ENCODE results near the gene CR1L.

GRCh38 chr1:207719234-207719633, 74.3 kb downstream of the CR1L start:
- TF ChIP-seq POLR2AphosphoS5 (IDR thresholded peaks at IDR 0.05) = no peak
- TF ChIP-seq CTCF (IDR thresholded peaks at IDR 0.05; ENCODE audit: poor library complexity, severe bottlenecking) = no peak
- TF ChIP-seq EP300 (conservative IDR thresholded peaks at IDR 0.05; ENCODE audit: poor library complexity, severe bottlenecking) = no peak
- TF ChIP-seq EZH2 (IDR thresholded peaks at IDR 0.05; ENCODE audit: borderline replicate concordance, insufficient read depth, low read length, poor library complexity, severe bottlenecking) = no peak
- no peak for TF ChIP-seq RAD21 (conservative IDR thresholded peaks at IDR 0.05)
- no peak for TF ChIP-seq TAF1 (IDR thresholded peaks at IDR 0.05; ENCODE audit: low read depth)
